ENCODE data around the gene FLT1.

Gene FLT1

DNA sequence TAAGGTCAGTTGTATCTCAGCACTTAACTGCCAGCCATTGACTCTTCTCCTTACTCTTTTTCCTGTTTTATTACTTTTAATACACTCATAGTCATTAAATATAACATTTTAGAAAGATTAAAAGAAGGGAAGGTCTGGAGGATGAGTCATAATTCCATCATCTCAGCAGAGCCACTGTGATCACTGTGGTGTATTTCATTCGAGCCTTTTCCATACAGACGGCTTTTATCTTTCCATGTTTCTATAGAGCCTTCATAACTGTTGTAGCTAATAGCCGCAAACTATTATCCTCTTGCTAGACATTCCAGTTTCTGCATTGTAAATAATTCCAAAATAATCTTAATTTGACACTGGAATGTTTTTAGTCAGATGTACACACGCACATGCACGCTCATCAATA is 4.7 kb upstream of the FLT1 start:
- Histone ChIP-seq H3K4me2 (ENCODE audit: insufficient read depth, low read length) (no peak overlapping the region), H3K27me3 (ENCODE audit: insufficient read depth, low read length, poor library complexity) (peaks cover 5% of the 10 kb centered on the region), H2AFZ (ENCODE audit: low read depth, low read length) (no peak overlapping the region), H3K4me3 (ENCODE audit: low read depth in 1 of 2, low read length in 2 of 2) (no peak overlapping the region), H3K4me1 (ENCODE audit: insufficient read depth, low read length) (peaks cover 10% of the 10 kb centered on the region), H3K9me3 (ENCODE audit: insufficient read depth, low read length, severe bottlenecking) (no peaks in the 10 kb centered on the region), H3K27ac (ENCODE audit: low read length) (no peak overlapping the region), H3K9ac (ENCODE audit: low read depth, low read length) (no peak overlapping the region), H3K36me3 (ENCODE audit: insufficient read depth, low read length) (no peaks in the 10 kb centered on the region), H4K20me1 (ENCODE audit: insufficient read depth, low read length) (no peaks in the 10 kb centered on the region), H3K79me2 (ENCODE audit: insufficient read depth, low read length) (no peaks in the 10 kb centered on the region)
- TF ChIP-seq EZH2 (IDR thresholded peaks at IDR 0.05; ENCODE audit: borderline replicate concordance, low read depth, low read length, severe bottlenecking) = no peak
- TF ChIP-seq, protein P1, sequence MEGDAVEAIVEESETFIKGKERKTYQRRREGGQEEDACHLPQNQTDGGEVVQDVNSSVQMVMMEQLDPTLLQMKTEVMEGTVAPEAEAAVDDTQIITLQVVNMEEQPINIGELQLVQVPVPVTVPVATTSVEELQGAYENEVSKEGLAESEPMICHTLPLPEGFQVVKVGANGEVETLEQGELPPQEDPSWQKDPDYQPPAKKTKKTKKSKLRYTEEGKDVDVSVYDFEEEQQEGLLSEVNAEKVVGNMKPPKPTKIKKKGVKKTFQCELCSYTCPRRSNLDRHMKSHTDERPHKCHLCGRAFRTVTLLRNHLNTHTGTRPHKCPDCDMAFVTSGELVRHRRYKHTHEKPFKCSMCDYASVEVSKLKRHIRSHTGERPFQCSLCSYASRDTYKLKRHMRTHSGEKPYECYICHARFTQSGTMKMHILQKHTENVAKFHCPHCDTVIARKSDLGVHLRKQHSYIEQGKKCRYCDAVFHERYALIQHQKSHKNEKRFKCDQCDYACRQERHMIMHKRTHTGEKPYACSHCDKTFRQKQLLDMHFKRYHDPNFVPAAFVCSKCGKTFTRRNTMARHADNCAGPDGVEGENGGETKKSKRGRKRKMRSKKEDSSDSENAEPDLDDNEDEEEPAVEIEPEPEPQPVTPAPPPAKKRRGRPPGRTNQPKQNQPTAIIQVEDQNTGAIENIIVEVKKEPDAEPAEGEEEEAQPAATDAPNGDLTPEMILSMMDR (IDR thresholded peaks at IDR 0.05; ENCODE audit: borderline replicate concordance, extremely low read depth, low read length, poor library complexity, severe bottlenecking) = no peak
- ATAC-seq (ENCODE audit: insufficient read depth, low read depth) (no peak), DNase-seq (no peak)

DNA sequence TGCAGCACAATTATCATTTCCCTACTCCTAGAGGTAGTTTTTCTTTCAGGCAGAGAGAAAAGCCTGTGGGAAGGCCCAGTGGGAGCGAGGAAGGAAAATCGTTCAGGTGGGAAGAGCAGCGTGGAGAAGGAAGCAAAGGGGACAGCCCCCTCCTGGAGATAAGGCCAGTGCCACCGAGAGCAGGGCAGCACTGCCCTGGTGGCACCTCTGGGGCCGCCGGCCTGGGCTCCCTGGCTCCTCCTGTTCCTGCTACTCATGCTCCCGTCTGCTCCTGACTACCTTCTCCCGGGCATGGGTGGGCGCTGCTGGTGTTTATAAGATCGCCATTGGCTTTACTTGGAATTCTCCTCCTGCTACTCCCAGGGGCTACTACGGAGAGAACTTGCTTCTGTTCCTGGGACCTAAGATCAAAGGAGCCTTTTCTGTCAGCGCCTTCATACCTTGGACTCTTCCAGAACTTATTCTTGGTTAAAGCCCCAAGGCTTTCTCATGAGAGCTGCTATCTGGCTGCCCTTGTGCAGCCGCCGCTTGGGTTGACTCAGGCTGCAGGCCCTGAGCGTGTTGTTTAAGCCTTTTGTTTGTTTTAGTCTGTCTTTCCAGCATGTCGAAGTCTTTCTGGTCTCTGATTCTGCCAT is 3.7 kb upstream of the FLT1 start:
- ATAC-seq (ENCODE audit: insufficient read depth, low read depth) (no peak), DNase-seq (no peak)
- Histone ChIP-seq H4K20me1 (ENCODE audit: insufficient read depth, low read length) (no peaks in the 10 kb centered on the region), H3K27me3 (ENCODE audit: insufficient read depth, low read length, poor library complexity) (peaks cover 5% of the 10 kb centered on the region), H3K27ac (ENCODE audit: low read length) (no peak overlapping the region), H3K36me3 (ENCODE audit: insufficient read depth, low read length) (no peaks in the 10 kb centered on the region), H3K79me2 (ENCODE audit: insufficient read depth, low read length) (no peaks in the 10 kb centered on the region), H3K4me3 (ENCODE audit: low read depth in 1 of 2, low read length in 2 of 2) (no peak overlapping the region), H2AFZ (ENCODE audit: low read depth, low read length) (no peak overlapping the region), H3K4me2 (ENCODE audit: insufficient read depth, low read length) (no peak overlapping the region), H3K9me3 (ENCODE audit: insufficient read depth, low read length, severe bottlenecking) (no peaks in the 10 kb centered on the region), H3K9ac (ENCODE audit: low read depth, low read length) (no peak overlapping the region), H3K4me1 (ENCODE audit: insufficient read depth, low read length) (peaks cover 20% of the 10 kb centered on the region)
- no peak for TF ChIP-seq EZH2 (IDR thresholded peaks at IDR 0.05; ENCODE audit: borderline replicate concordance, low read depth, low read length, severe bottlenecking)
- TF ChIP-seq, protein P1 (IDR thresholded peaks at IDR 0.05; ENCODE audit: borderline replicate concordance, extremely low read depth, low read length, poor library complexity, severe bottlenecking) = no peak

DNA sequence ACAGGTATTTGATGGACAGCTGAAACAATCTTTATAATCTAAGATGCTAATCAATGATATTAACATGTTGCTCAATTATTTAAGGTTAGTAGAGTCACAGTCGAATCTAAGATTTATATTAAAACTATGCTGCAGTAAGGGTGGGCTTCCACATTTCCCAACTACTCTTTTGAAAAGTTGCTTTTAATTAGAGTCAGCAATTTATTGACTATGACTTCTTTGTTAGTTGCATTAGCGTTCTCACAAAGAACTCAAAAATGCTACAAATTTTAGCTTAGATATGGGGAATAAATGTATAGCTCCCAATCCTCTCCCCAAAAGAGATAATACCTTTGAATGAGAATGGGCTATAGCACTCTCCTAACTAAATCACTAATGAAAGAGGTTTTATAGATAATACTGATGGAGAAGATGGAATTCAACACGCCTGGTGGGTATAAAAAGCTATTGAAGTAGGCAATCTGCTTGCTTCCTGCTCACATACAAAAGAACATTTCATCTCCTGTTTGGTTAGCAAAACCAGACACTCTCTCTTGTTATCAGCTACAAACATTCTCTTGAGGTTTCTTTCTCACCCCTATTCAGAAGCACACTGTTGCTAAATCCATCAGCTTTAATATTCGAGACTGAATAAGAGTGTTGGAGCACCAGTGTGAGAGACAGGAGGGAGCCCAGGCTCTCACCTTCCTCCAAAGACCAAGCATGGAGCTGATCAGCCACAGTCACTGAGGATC is 2.4 kb upstream of the FLT1 start:
- no peak overlapping the region for H3K4me3 ChIP-seq (ENCODE audit: low read depth in 1 of 2, low read length in 2 of 2)
- H3K27me3 ChIP-seq (ENCODE audit: insufficient read depth, low read length, poor library complexity) = peaks cover 5% of the 10 kb centered on the region
- no peak for ATAC-seq (ENCODE audit: insufficient read depth, low read depth)

More for the DNA sequence above, 2.4 kb upstream of the FLT1 start:
- H4K20me1 ChIP-seq (ENCODE audit: insufficient read depth, low read length) = no peaks in the 10 kb centered on the region
- TF ChIP-seq EZH2 (IDR thresholded peaks at IDR 0.05; ENCODE audit: borderline replicate concordance, low read depth, low read length, severe bottlenecking) = no peak
- TF ChIP-seq, protein P1 (IDR thresholded peaks at IDR 0.05; ENCODE audit: borderline replicate concordance, extremely low read depth, low read length, poor library complexity, severe bottlenecking) = no peak
- H3K9me3 ChIP-seq (ENCODE audit: insufficient read depth, low read length, severe bottlenecking) = no peaks in the 10 kb centered on the region
- H3K4me2 ChIP-seq (ENCODE audit: insufficient read depth, low read length) = no peak overlapping the region
- no peak overlapping the region for H3K27ac ChIP-seq (ENCODE audit: low read length)
- peaks cover 32% of the 10 kb centered on the region for H3K4me1 ChIP-seq (ENCODE audit: insufficient read depth, low read length)
- H3K79me2 ChIP-seq (ENCODE audit: insufficient read depth, low read length) = no peaks in the 10 kb centered on the region
- H3K9ac ChIP-seq (ENCODE audit: low read depth, low read length) = no peak overlapping the region
- no peak for DNase-seq
- no peaks in the 10 kb centered on the region for H3K36me3 ChIP-seq (ENCODE audit: insufficient read depth, low read length)
- no peak overlapping the region for H2AFZ ChIP-seq (ENCODE audit: low read depth, low read length)

Measured in DND-41 (cell line).